Measurements from ENCODE around the gene SYNE1.

SYNE1 gene

GRCh38 chr6:152402791-152403190 lies 234.4 kb downstream of the SYNE1 start:
- ATAC-seq = no peak
- DNase-seq = no peak
- H3K27me3 Mint-ChIP-seq = no peaks in the 10 kb centered on the region
- no peak overlapping the region for H3K27ac Mint-ChIP-seq
- no peaks in the 10 kb centered on the region for H3K4me1 Mint-ChIP-seq
- H3K9me3 Mint-ChIP-seq = no peaks in the 10 kb centered on the region
- H3K4me3 Mint-ChIP-seq = no peak overlapping the region

DNA sequence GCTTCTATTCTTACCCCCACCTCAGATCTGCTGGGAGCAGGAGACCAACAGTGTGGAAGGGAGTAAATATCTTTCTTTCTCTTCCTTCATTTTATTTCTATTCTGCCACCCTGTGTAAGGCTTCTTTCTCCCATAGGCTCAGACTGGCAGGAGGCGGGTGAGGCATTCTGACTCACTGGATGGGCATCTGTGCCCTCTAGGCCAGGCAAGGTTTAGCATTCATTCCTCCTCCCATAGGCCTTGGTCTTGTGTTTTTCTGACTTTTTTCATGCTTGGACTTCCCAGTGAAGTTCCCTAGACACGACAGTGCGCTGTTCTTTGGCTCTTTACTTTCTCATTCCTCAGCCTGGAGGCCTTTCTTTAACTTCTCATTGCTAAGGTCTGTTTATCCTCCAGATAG lies 235.2 kb downstream of the SYNE1 start:
- Mint-ChIP-seq H3K27ac (no peak overlapping the region), H3K4me3 (no peak overlapping the region), H3K27me3 (no peaks in the 10 kb centered on the region), H3K9me3 (no peaks in the 10 kb centered on the region), H3K4me1 (no peaks in the 10 kb centered on the region)
- no peak for DNase-seq
- ATAC-seq = peak; percentile 7

DNA sequence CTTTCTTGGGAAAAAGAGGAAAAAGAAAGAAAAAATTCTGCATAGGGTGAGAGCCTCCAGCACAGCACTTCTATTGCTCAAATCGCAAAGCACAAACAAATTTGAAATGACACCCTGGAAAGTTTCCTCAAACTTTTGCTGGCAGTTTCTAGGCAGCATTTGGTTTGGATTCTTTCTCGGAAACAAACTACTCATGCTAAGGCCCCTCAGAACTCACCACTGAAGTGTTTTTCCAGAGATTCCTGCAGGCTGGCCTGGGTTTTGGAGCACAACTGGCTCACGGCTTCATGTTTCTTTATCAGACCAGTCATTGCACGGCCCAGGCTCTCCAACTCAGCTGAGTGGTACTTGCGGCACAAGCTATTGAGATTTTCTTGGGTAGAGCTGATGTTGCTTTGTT lies 237.8 kb downstream of the SYNE1 start:
- H3K4me3 Mint-ChIP-seq = no peak overlapping the region
- DNase-seq = no peak
- H3K4me1 Mint-ChIP-seq = no peaks in the 10 kb centered on the region
- H3K27me3 Mint-ChIP-seq = peaks cover 6% of the 10 kb centered on the region
- no peaks in the 10 kb centered on the region for H3K9me3 Mint-ChIP-seq
- no peak for ATAC-seq
- no peak overlapping the region for H3K27ac Mint-ChIP-seq

GRCh38 chr6:152398993-152399392 lies 238.2 kb downstream of the SYNE1 start:
- DNase-seq = no peak
- H3K4me3 Mint-ChIP-seq = no peak overlapping the region
- no peak overlapping the region for H3K27ac Mint-ChIP-seq
- H3K4me1 Mint-ChIP-seq = no peaks in the 10 kb centered on the region
- peaks cover 6% of the 10 kb centered on the region for H3K27me3 Mint-ChIP-seq
- no peaks in the 10 kb centered on the region for H3K9me3 Mint-ChIP-seq
- no peak for ATAC-seq

GRCh38 chr6:152398316-152398715 lies 238.8 kb downstream of the SYNE1 start:
- H3K4me3 Mint-ChIP-seq = no peak overlapping the region
- ATAC-seq = no peak
- H3K27ac Mint-ChIP-seq = peak overlapping the region in 1 of 2 donors; percentile 10
- no peaks in the 10 kb centered on the region for H3K4me1 Mint-ChIP-seq
- H3K27me3 Mint-ChIP-seq = peaks cover 6% of the 10 kb centered on the region
- no peaks in the 10 kb centered on the region for H3K9me3 Mint-ChIP-seq
- no peak for DNase-seq

GRCh38 chr6:152394303-152394702 lies 242.9 kb downstream of the SYNE1 start:
- Mint-ChIP-seq H3K27me3 (peaks cover 6% of the 10 kb centered on the region), H3K9me3 (no peaks in the 10 kb centered on the region), H3K27ac (no peak overlapping the region), H3K4me3 (no peak overlapping the region), H3K4me1 (no peaks in the 10 kb centered on the region)
- no peak for ATAC-seq
- DNase-seq = no peak

- DNase-seq (no peak), ATAC-seq (no peak)
- H3K27me3 Mint-ChIP-seq = peaks cover 6% of the 10 kb centered on the region
- no peak overlapping the region for H3K4me3 Mint-ChIP-seq
- H3K4me1 Mint-ChIP-seq = no peaks in the 10 kb centered on the region
- no peaks in the 10 kb centered on the region for H3K9me3 Mint-ChIP-seq
- H3K27ac Mint-ChIP-seq = no peak overlapping the region
These were observed 245.8 kb downstream of the SYNE1 start for GRCh38 chr6:152391179-152391880.

GRCh38 chr6:152387091-152387490 lies 250.1 kb downstream of the SYNE1 start:
- no peak for DNase-seq
- Mint-ChIP-seq H3K27me3 (peaks cover 12% of the 10 kb centered on the region), H3K4me1 (no peaks in the 10 kb centered on the region), H3K4me3 (no peak overlapping the region), H3K27ac (no peak overlapping the region), H3K9me3 (no peaks in the 10 kb centered on the region)
- no peak for ATAC-seq

DNA sequence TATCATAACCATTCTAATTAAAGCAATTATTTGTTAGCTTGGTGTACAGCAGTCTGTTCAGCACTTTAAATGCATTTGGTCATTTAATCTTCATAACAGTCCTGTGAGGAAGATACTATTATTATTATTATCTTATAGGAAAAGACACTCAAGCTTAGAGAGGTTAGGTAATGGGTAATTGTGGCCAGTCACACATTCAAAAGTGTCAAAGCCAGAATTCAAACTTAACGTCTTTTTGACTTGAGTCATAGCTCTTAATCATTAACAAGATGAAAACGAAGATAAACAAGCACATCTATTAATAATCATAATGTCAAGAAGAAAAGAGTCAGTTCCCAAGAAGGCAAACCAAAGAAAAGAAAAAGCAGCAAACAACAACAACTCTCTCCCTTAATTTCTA lies 251.0 kb downstream of the SYNE1 start:
- Mint-ChIP-seq H3K4me3 (no peak overlapping the region), H3K4me1 (no peaks in the 10 kb centered on the region), H3K27ac (no peak overlapping the region), H3K27me3 (peaks cover 12% of the 10 kb centered on the region), H3K9me3 (no peaks in the 10 kb centered on the region)
- ATAC-seq (no peak), DNase-seq (no peak)

GRCh38 chr6:152380993-152381898 lies 255.9 kb downstream of the SYNE1 start:
- Mint-ChIP-seq H3K27ac (no peak overlapping the region), H3K27me3 (peaks cover 12% of the 10 kb centered on the region), H3K9me3 (no peaks in the 10 kb centered on the region), H3K4me1 (no peaks in the 10 kb centered on the region), H3K4me3 (no peak overlapping the region)
- DNase-seq (no peak), ATAC-seq (no peak)

- DNase-seq (no peak), ATAC-seq (no peak)
- Mint-ChIP-seq H3K9me3 (no peaks in the 10 kb centered on the region), H3K4me1 (no peaks in the 10 kb centered on the region), H3K27ac (no peak overlapping the region), H3K4me3 (no peak overlapping the region), H3K27me3 (peaks cover 12% of the 10 kb centered on the region)
These were observed 256.8 kb downstream of the SYNE1 start for GRCh38 chr6:152380351-152380767.

DNA sequence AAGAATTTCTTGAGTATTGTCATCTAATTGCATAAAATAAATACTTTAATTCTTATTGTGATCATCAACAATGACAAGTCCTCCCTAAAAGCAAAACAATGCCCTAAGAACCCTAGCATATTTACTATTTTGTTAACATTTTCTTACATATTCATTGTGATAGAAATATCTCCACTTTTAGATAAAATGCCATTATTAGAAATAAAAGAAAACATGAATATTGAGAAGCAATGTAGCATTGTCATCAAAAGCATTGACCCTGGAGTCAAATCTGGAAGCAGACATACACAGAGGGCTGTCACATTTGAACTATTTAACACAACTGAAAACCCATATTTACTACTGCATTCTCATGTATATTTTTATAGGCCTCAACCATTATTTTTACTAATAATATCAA lies 257.7 kb downstream of the SYNE1 start:
- no peaks in the 10 kb centered on the region for H3K4me1 Mint-ChIP-seq
- ATAC-seq = no peak
- no peak for DNase-seq
- no peak overlapping the region for H3K27ac Mint-ChIP-seq
- no peaks in the 10 kb centered on the region for H3K9me3 Mint-ChIP-seq
- H3K4me3 Mint-ChIP-seq = no peak overlapping the region
- H3K27me3 Mint-ChIP-seq = peaks cover 12% of the 10 kb centered on the region

DNA sequence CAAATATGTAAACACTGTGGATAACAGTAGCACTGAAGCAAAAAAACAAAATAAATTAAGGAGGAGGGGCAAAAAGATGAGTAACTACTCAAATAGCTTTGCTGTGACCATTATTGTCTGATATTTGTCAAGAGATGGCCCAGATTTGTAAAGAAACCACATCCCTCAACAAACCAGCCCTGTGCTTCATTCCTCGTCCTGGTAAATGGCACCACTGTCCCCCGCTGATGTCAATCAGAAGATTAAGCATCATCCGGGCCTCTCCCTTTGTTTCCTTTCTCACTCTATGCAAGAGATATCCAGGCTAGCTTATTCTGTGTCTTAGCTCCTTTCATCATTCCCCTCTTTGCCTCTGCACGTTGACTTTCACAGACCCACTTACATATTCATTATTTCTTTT lies 259.0 kb downstream of the SYNE1 start:
- Mint-ChIP-seq H3K4me3 (no peak overlapping the region), H3K9me3 (no peaks in the 10 kb centered on the region), H3K4me1 (no peaks in the 10 kb centered on the region), H3K27me3 (peaks cover 4% of the 10 kb centered on the region), H3K27ac (no peak overlapping the region)
- no peak for ATAC-seq
- DNase-seq = no peak

DNA sequence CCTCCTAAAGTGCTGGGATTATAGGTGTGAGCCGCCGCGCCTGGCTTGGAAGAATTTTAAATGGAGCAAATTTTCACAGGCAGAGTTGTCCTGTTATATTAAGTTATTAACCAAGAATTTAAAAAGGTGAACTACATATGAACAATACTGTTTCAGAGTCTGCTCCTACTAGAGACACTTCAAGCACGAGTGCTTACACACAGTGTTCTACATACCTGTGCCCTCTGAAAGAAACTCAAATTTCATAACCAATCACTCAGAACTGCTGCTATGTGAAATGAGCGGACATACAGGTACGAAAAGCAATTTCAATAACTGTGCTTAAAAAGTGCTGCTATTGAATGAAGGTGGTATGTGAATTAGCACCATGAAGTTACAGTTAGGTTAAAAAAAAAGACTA lies 262.0 kb downstream of the SYNE1 start:
- Mint-ChIP-seq H3K27me3 (no peaks in the 10 kb centered on the region), H3K4me3 (no peak overlapping the region), H3K27ac (no peak overlapping the region)

DNA sequence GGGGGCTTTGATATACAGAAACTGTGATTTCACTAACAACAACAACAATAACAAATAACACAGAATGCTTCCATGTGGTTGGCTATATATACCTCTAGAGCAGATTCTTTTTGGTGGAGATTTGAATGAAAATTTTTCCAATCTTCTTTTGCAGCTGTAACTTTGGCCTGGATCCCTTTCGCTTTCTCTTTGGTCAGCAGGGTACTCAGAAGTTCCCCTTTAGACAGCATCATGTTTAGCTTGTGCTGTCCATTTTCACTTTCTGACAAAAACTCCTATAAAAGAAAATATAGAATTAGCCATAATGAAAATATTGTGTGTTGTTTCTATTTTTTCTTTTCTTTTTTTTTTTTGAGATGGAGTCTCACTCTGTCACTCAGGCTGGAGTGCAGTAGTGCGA lies 264.2 kb downstream of the SYNE1 start:
- Mint-ChIP-seq H3K4me1 (no peaks in the 10 kb centered on the region), H3K27me3 (peaks cover 7% of the 10 kb centered on the region), H3K4me3 (no peak overlapping the region), H3K27ac (no peak overlapping the region), H3K9me3 (no peaks in the 10 kb centered on the region)
- DNase-seq (no peak), ATAC-seq (no peak)

More for the DNA sequence above, 262.0 kb downstream of the SYNE1 start:
- ATAC-seq = no peak
- H3K4me1 Mint-ChIP-seq = no peaks in the 10 kb centered on the region
- no peaks in the 10 kb centered on the region for H3K9me3 Mint-ChIP-seq
- no peak for DNase-seq

- ATAC-seq (no peak), DNase-seq (no peak)
- no peaks in the 10 kb centered on the region for H3K4me1 Mint-ChIP-seq
- H3K27ac Mint-ChIP-seq = no peak overlapping the region
- H3K9me3 Mint-ChIP-seq = no peaks in the 10 kb centered on the region
- peaks cover 7% of the 10 kb centered on the region for H3K27me3 Mint-ChIP-seq
- no peak overlapping the region for H3K4me3 Mint-ChIP-seq
These were observed 265.4 kb downstream of the SYNE1 start for GRCh38 chr6:152371775-152372174.
